ENCODE results near the gene DISP1.
A peak's percentile ranks its signal among the peaks of the same experiment; 100 is the strongest.

The DISP1 gene

GRCh38 chr1:222814536-222815439 is at the start of gene DISP1:
Gene DISP1, plus strand, starts transcription at chr1:222815039. Its CDS starts 127,785 bp downstream, at chr1:222942824.
- peak in 53 of 56 donors; percentile 29 to 81 (median 61) for DNase-seq

- DNase-seq: no peak
Measured at GRCh38 chr1:222767152-222767571, 47.7 kb upstream of the DISP1 start.

- no peak for DNase-seq
Measured at GRCh38 chr1:222768592-222768991, 46.2 kb upstream of the DISP1 start.

- DNase-seq: no peak
Measured at GRCh38 chr1:222769181-222769580, 45.7 kb upstream of the DISP1 start.

- DNase-seq: no peak
Measured at GRCh38 chr1:222769971-222770620, 44.7 kb upstream of the DISP1 start.

- peak in 2 of 56 donors; percentile 11 to 13 for DNase-seq
Measured at GRCh38 chr1:222772996-222773379, 41.9 kb upstream of the DISP1 start.

GRCh38 chr1:222777463-222777862 is 37.4 kb upstream of the DISP1 start:
- DNase-seq: no peak

- DNase-seq: no peak
Measured at GRCh38 chr1:222777977-222778376, 36.9 kb upstream of the DISP1 start.

GRCh38 chr1:222781251-222781650 is 33.6 kb upstream of the DISP1 start:
- no peak for DNase-seq

GRCh38 chr1:222783051-222783450 is 31.8 kb upstream of the DISP1 start:
- no peak for DNase-seq

- peak in 3 of 56 donors; percentile 3 to 11 (median 10) for DNase-seq
Measured at GRCh38 chr1:222784371-222784770, 30.5 kb upstream of the DISP1 start.

GRCh38 chr1:222784916-222785315 is 29.9 kb upstream of the DISP1 start:
- no peak for DNase-seq

GRCh38 chr1:222785529-222785928 is 29.3 kb upstream of the DISP1 start:
- DNase-seq: no peak

- no peak for DNase-seq
Measured at GRCh38 chr1:222786121-222786520, 28.7 kb upstream of the DISP1 start.

- no peak for DNase-seq
Measured at GRCh38 chr1:222787729-222788128, 27.1 kb upstream of the DISP1 start.

- DNase-seq: no peak
Measured at GRCh38 chr1:222788402-222789156, 26.3 kb upstream of the DISP1 start.

GRCh38 chr1:222790115-222790514 is 24.7 kb upstream of the DISP1 start:
- no peak for DNase-seq

- DNase-seq: no peak
Measured at GRCh38 chr1:222790520-222790919, 24.3 kb upstream of the DISP1 start.

GRCh38 chr1:222791006-222791710 is 23.7 kb upstream of the DISP1 start:
- no peak for DNase-seq

- DNase-seq: peak in 1 of 56 donors; percentile 5
Measured at GRCh38 chr1:222792744-222793143, 22.1 kb upstream of the DISP1 start.

Data from nucleus accumbens (tissue), 56 donors.